GM19468 (cell line): ENCODE results near the gene TWNK.

Experiments used
- ATAC-seq: cut with Tn5 transposase; IDR thresholded peaks from one replicate; pipeline ENCODE4 v1.9.1; 2021; ENCODE audit warnings: mild to moderate bottlenecking, moderate library complexity, moderate number of reproducible peaks; ENCODE audit not compliant: unreplicated experiment; ENCODE audit errors: extremely low read depth

TWNK gene

GRCh38 chr10:100986952-100987684 is at the start of gene TWNK, which contains the start of gene MRPL43:
TWNK (plus strand) TSS chr10:100987543; CDS start chr10:100988211, 668 bp downstream.
MRPL43 (minus strand) TSS chr10:100987497; CDS start chr10:100987443, 54 bp downstream.
- ATAC-seq: no peak

DNA sequence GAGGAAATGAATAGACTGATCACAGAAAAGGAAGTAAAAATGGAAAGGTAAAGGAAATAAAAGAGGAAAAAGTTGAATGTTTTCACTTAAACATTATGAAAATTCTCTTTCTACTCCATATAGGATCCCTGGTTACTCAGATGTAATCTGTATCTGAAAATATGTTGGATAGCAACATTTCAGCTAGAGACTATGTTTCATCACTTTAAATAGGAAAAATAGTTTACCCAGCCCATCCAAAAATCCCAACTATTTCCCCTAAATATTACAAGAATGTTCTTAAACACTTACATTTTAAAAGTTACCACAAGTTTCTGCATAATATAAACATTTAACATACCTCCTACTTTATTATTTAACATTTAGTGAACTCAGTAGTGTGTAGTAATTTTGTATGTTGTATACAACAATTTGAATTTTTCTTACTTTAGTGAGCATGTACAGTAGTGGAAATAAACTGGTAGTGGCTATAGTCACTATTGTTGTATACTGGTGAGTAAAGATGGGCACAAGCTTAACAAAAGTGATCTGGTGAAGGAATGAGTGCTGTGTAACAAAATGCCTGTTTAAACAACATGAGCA is 47.5 kb upstream of the TWNK start:
- ATAC-seq: no peak

DNA sequence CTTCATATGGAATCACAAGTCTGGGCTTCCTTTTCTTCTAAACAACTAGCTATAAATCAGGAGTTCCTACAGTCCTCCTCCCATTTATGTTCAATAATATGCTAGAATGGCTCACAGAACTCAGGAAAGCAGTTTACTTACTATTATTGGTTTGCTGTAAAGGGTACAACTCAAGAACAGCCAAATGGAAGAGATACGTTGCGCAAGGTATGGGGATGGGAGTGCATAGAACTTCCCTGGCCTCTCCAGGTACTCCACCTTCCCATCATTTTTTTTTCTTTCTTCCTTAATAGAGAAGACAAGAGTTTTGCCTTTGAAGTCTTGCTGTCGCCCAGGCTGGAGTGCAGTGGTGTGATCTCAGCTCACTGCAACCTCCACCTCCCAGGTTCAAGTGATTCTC is 45.1 kb upstream of the TWNK start:
- ATAC-seq: no peak

DNA sequence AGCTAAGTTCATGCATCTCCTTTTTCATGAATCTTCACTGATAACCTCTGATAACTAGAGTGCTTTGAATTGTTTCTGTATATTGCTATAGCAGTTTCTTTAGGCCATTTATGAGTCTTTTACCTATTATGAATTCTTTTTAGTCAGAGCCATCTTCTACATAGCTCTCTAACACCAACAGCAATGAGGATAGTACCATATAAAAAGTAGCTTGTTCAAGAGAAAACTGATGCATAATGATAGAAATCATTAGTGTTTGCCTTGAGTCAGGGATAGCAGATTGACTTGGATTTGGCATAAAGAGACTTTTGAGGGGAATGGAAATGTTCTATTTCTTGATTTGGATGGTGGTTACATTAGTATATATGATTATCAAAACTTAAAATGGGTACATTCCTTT is 43.8 kb upstream of the TWNK start:
- no peak for ATAC-seq

- ATAC-seq: no peak
Measured at GRCh38 chr10:100945754-100946153, 41.6 kb upstream of the TWNK start.

DNA sequence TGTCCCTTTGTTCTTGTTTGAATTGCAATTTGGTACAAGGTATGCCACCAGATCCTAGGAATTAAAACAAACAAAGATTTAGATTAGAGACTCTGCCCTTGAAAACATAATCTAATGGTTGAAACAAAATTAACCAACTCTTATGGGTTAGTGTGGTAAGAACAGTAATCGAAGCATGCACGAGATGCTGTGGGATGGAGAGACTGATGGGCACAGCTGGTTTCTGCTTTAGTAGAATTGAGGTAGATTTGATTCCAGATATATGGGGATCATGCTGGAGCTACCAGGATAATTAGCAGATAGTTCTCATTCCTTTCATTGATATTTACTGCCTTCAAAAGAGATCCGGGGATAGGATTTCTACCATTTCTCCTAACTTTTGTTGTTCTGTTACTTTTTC is 38.4 kb upstream of the TWNK start:
- ATAC-seq: no peak

- ATAC-seq: no peak
Measured at GRCh38 chr10:100960251-100960650, 27.1 kb upstream of the TWNK start.

DNA sequence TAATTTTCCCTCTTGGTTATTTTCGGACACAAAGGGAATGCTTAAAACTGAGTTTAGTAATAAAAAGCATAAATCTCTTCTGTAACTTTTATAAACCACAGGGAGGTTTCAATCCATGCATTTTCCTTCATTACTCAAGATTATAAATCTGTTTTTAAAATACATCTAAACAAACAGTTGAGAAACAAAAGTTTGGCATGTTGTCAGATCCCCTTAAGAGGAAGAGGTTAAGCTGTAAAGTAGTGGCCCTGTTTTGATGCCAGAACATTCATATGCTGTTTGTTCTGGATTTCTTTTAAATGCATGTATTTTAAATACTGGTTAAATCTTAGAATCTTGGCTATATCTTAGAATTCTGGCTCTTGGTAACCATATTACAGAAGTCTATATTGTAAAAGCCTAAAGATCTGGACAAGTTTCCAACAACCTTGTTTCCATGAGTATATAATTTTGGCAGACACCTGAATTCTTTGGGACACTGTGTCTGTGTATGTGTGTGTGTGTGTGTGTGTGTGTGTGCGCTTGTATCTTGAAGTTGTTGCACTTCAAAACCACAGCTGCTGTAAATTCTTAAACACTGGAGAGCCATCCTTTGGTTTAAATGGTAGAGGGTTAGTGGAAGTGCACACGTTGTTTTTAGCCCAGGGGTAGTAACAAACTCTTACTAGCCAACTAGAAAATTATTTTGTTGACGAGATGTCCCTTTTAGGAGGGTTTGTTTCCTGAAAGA is 24.8 kb upstream of the TWNK start:
- ATAC-seq: no peak

DNA sequence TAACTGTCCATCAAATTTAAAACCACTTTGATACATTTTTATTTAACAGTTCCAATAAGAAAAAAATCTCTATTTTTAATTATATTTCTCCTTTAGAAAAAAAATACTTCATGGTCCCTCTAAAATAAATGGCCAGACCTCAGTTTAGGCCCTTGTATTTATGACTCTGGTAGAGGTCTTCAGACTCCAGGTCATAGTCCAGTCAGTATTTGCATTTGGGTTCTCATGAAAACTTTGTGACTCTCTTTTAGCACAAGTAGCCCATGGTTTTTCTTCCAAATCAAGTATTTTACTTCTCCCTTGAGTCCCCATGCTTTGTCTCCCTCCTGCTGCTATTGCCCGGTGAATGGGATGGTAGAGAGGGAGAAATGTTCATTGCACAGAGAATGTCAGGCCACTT is 23.5 kb upstream of the TWNK start:
- ATAC-seq: no peak

DNA sequence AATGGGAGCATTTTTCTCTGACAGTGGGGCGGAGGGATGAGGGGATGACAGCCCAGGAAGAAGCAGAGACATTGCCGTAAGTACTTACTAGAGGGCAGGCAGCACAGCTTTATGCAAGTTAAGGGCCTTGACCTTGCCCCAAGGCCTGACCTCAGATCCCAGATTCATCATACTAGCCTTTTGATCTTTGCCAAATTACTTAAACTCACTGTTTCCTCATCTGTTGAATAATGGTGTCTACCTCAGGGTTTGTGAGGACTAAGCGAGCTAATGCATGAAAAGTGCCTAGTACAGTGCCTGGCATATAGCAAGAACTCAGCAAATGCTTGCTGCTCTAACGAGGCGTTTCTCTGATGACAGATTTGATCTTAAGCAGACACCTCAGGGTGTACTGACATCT is 21.5 kb upstream of the TWNK start:
- ATAC-seq: no peak

GRCh38 chr10:100966887-100967286 is 20.5 kb upstream of the TWNK start:
- no peak for ATAC-seq

GRCh38 chr10:100967332-100967731 is 20.0 kb upstream of the TWNK start:
- no peak for ATAC-seq

GRCh38 chr10:100968062-100968736 is 19.1 kb upstream of the TWNK start:
- ATAC-seq: no peak

- ATAC-seq: no peak
Measured at GRCh38 chr10:100968863-100969186, 18.5 kb upstream of the TWNK start.

DNA sequence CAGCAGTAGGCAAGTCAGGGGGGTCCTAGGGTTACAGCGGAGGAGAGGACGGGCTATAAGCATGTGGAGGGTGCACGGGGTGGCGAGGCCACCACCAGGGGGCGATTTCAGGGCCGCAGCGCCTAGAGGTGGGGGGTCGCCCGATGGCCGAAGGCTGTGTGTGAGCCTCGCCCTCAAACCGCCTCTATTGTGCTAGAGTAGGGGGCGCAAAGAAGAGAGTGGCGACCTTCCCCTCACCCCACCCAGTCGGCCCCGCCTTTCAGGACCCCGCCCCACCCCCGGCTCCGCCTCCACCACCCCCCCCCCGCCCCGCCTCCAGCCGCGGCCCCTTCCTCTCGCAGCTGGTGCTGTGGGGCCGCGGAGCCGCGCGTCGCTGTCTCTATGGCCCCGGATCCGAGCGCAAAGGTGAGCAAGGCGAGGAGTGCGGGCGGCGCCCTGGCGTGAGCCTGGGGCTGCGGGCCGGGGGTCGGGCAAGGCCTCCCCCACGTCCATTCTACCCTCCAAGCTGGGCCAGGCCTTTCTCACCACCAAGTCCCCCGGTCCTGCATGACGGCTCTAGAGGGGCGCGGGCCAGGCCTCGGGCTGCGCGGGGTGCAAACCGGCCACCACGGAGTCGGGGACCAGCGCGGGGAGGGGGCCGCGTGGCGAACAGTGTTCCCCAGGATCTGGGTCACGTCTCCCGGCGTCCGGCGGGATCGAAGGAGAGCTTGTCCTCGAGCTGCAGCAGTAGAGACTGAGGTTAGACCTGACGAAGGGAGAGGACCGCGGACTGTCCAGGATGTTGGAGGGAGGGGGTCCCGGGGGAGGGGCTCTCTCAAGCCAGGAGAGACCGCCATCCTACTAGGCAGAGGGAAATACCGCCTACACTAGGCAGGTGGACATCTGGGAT is 17.9 kb upstream of the TWNK start, which contains the start of gene SEMA4G:
Gene SEMA4G (plus strand): TSS at position 318 of the 889 bp plus-strand sequence. CDS start 3,409 bp downstream, outside the sequence.
- no peak for ATAC-seq

GRCh38 chr10:100970076-100970913 is 17.0 kb upstream of the TWNK start:
- no peak for ATAC-seq

DNA sequence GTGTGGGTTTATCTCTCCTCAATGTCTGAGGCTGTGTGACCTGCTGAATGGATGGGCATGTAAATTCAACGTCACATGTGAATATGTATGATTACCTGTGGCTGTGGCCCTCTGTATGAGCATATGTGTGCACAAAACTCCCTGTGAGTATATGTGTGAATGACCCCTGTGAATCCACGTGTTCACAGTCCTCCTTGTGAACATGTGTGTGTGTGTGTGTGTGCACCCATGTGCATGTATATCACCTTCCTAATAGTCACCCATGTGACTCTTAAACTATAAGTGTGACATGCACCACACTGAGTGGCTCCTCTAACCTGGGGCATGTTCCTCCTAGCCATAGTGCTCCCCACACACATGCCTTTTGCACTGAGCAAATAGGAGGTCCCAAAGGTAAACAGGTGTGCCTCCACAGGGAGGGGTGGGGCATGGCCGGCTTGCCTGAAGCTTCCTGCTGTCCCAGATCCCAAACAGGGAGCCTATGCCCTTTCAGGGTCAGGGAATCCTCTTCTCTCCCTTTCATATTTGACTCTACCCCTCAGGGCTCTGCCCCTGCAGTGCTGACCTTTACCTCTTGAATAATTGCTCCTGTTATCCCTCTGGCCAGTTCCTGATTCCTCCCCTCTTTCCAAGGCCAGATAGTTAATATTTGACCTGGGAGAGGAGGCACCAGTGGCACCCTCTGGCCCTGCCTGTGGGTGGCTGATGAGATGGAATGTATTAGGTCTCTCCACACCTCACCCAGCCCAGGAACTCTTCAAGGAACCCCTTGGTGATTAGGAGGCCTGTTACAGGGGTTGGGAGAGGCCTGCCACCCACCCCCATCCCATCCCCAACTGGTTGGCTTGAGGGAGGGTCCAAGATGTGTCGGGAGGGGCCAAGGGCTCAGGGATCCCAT is 16.2 kb upstream of the TWNK start:
- no peak for ATAC-seq
